Activated naive CD4-positive, alpha-beta T cell treated with anti-CD3 and anti-CD28 coated beads, Interleukin-2, amount 50 U/mL, for 24 hours (primary cell): ENCODE data around the gene KAZN.

Experiments used
- H3K27ac Mint-ChIP-seq: one replicate; pipeline ENCODE4 v1.8.0; 2021; ENCODE audit warnings: mild to moderate bottlenecking, mixed read lengths
- H3K27me3 Mint-ChIP-seq: one replicate; pipeline ENCODE4 v1.8.0; 2021; ENCODE audit warnings: mixed read lengths
- H3K36me3 Mint-ChIP-seq: one replicate; pipeline ENCODE4 v1.8.0; 2021; ENCODE audit warnings: mixed read lengths
- H3K4me1 Mint-ChIP-seq: one replicate; pipeline ENCODE4 v1.8.0; 2021; ENCODE audit warnings: mixed read lengths
- H3K4me3 Mint-ChIP-seq: one replicate; pipeline ENCODE4 v1.8.0; 2021; ENCODE audit warnings: mild to moderate bottlenecking, mixed read lengths
- H3K9me3 Mint-ChIP-seq: one replicate; pipeline ENCODE4 v1.8.0; 2021; ENCODE audit warnings: mixed read lengths

Gene KAZN

GRCh38 chr1:14794136-14794768, 195.8 kb downstream of the KAZN start:
- H3K36me3 Mint-ChIP-seq, result no peaks in the 10 kb centered on the region

GRCh38 chr1:14794906-14795305, 196.4 kb downstream of the KAZN start:
- Mint-ChIP-seq H3K4me1 (no peaks in the 10 kb centered on the region), H3K27me3 (no peaks in the 10 kb centered on the region), H3K27ac (no peak overlapping the region), H3K9me3 (no peaks in the 10 kb centered on the region), H3K36me3 (no peaks in the 10 kb centered on the region), H3K4me3 (no peak overlapping the region)

More at GRCh38 chr1:14794136-14794768, 195.8 kb downstream of the KAZN start:
- Mint-ChIP-seq H3K4me3 (no peak overlapping the region), H3K27ac (no peak overlapping the region), H3K9me3 (no peaks in the 10 kb centered on the region), H3K4me1 (no peaks in the 10 kb centered on the region), H3K27me3 (no peaks in the 10 kb centered on the region)

GRCh38 chr1:14795589-14795988, 197.1 kb downstream of the KAZN start:
- Mint-ChIP-seq H3K9me3 (no peaks in the 10 kb centered on the region), H3K4me3 (no peak overlapping the region), H3K27me3 (no peaks in the 10 kb centered on the region), H3K36me3 (no peaks in the 10 kb centered on the region), H3K4me1 (no peaks in the 10 kb centered on the region), H3K27ac (no peak overlapping the region)

GRCh38 chr1:14800014-14800413, 201.5 kb downstream of the KAZN start:
- H3K27me3 Mint-ChIP-seq, result no peaks in the 10 kb centered on the region
- H3K9me3 Mint-ChIP-seq, result no peaks in the 10 kb centered on the region
- H3K4me3 Mint-ChIP-seq, result no peak overlapping the region
- no peaks in the 10 kb centered on the region for H3K36me3 Mint-ChIP-seq
- no peaks in the 10 kb centered on the region for H3K4me1 Mint-ChIP-seq
- no peak overlapping the region for H3K27ac Mint-ChIP-seq

- no peak overlapping the region for H3K4me3 Mint-ChIP-seq
- no peak overlapping the region for H3K27ac Mint-ChIP-seq
- H3K36me3 Mint-ChIP-seq, result no peaks in the 10 kb centered on the region
- H3K9me3 Mint-ChIP-seq, result no peaks in the 10 kb centered on the region
- no peaks in the 10 kb centered on the region for H3K4me1 Mint-ChIP-seq
- no peaks in the 10 kb centered on the region for H3K27me3 Mint-ChIP-seq
Observed at GRCh38 chr1:14800500-14801076, 202.1 kb downstream of the KAZN start.

- no peak overlapping the region for H3K4me3 Mint-ChIP-seq
- no peaks in the 10 kb centered on the region for H3K36me3 Mint-ChIP-seq
- no peak overlapping the region for H3K27ac Mint-ChIP-seq
- peaks cover 1% of the 10 kb centered on the region for H3K27me3 Mint-ChIP-seq
- no peaks in the 10 kb centered on the region for H3K9me3 Mint-ChIP-seq
- H3K4me1 Mint-ChIP-seq, result no peaks in the 10 kb centered on the region
Observed at GRCh38 chr1:14803002-14803789, 204.7 kb downstream of the KAZN start.

- Mint-ChIP-seq H3K27ac (no peak overlapping the region), H3K36me3 (no peaks in the 10 kb centered on the region), H3K9me3 (no peaks in the 10 kb centered on the region), H3K4me3 (no peak overlapping the region), H3K4me1 (no peaks in the 10 kb centered on the region), H3K27me3 (peaks cover 1% of the 10 kb centered on the region)
Observed at GRCh38 chr1:14804626-14805025, 206.1 kb downstream of the KAZN start.

- Mint-ChIP-seq H3K27ac (no peak overlapping the region), H3K4me3 (no peak overlapping the region), H3K36me3 (no peaks in the 10 kb centered on the region), H3K4me1 (no peaks in the 10 kb centered on the region), H3K27me3 (peaks cover 1% of the 10 kb centered on the region), H3K9me3 (no peaks in the 10 kb centered on the region)
Observed at GRCh38 chr1:14806772-14807171, 208.3 kb downstream of the KAZN start.

GRCh38 chr1:14808768-14809167, 210.3 kb downstream of the KAZN start:
- Mint-ChIP-seq H3K27me3 (peaks cover 1% of the 10 kb centered on the region), H3K4me3 (no peak overlapping the region), H3K9me3 (no peaks in the 10 kb centered on the region), H3K27ac (no peak overlapping the region), H3K36me3 (no peaks in the 10 kb centered on the region), H3K4me1 (no peaks in the 10 kb centered on the region)

- Mint-ChIP-seq H3K9me3 (no peaks in the 10 kb centered on the region), H3K36me3 (no peaks in the 10 kb centered on the region), H3K27me3 (peaks cover 1% of the 10 kb centered on the region), H3K4me1 (no peaks in the 10 kb centered on the region), H3K27ac (no peak overlapping the region), H3K4me3 (no peak overlapping the region)
Observed at GRCh38 chr1:14809191-14809981, 210.9 kb downstream of the KAZN start.

- H3K27me3 Mint-ChIP-seq, result no peaks in the 10 kb centered on the region
- H3K36me3 Mint-ChIP-seq, result no peaks in the 10 kb centered on the region
- H3K4me3 Mint-ChIP-seq, result no peak overlapping the region
- no peak overlapping the region for H3K27ac Mint-ChIP-seq
- H3K9me3 Mint-ChIP-seq, result no peaks in the 10 kb centered on the region
- no peaks in the 10 kb centered on the region for H3K4me1 Mint-ChIP-seq
Observed at GRCh38 chr1:14810595-14811361, 212.3 kb downstream of the KAZN start.

- Mint-ChIP-seq H3K4me1 (no peaks in the 10 kb centered on the region), H3K27ac (no peak overlapping the region), H3K4me3 (no peak overlapping the region), H3K27me3 (no peaks in the 10 kb centered on the region), H3K36me3 (no peaks in the 10 kb centered on the region), H3K9me3 (no peaks in the 10 kb centered on the region)
Observed at GRCh38 chr1:14811573-14811972, 213.1 kb downstream of the KAZN start.

GRCh38 chr1:14812189-14812588, 213.7 kb downstream of the KAZN start:
- Mint-ChIP-seq H3K9me3 (no peaks in the 10 kb centered on the region), H3K27me3 (no peaks in the 10 kb centered on the region), H3K27ac (no peak overlapping the region), H3K4me1 (no peaks in the 10 kb centered on the region), H3K4me3 (no peak overlapping the region), H3K36me3 (no peaks in the 10 kb centered on the region)

- Mint-ChIP-seq H3K4me1 (no peaks in the 10 kb centered on the region), H3K27ac (no peak overlapping the region), H3K4me3 (no peak overlapping the region), H3K9me3 (no peaks in the 10 kb centered on the region), H3K36me3 (no peaks in the 10 kb centered on the region), H3K27me3 (no peaks in the 10 kb centered on the region)
Observed at GRCh38 chr1:14815175-14815877, 216.8 kb downstream of the KAZN start.
